Measurements from ENCODE around the gene TRERF1.

- TF ChIP-seq CTCF (IDR thresholded peaks at IDR 0.05) = no peak
- no peak for TF ChIP-seq EZH2 (IDR thresholded peaks at IDR 0.05)
These were observed 101.8 kb downstream of the TRERF1 start for GRCh38 chr6:42349753-42350511.
